ENCODE results near the gene OR9A2. TPM values are rescaled to one million over a fixed set of nuclear protein-coding genes. Genes with fewer than 3 reads are reported as not detected.

OR9A2 gene
- total and polyA plus RNA-seq, 12 donors = 0.25 TPM; not detected in 11

GRCh38 chr7:143042159-143042789 is 15.3 kb upstream of the OR9A2 start:
- 65 to 66% methylated on average over 3 of the region's 3 CpGs for WGBS, 2 donors
- Histone ChIP-seq H3K9me3 (no peaks in the 10 kb centered on the region), H3K27ac (no peak overlapping the region), H3K36me3 (no peaks in the 10 kb centered on the region), H3K27me3 (peaks cover 0 to 6% (median 0%) of the 10 kb centered on the region in 7 donors), H3K4me3 (no peak overlapping the region), H3K4me1 (peaks cover 0 to 19% (median 0%) of the 10 kb centered on the region in 9 donors)
- ATAC-seq (no peak), DNase-seq (no peak)
- intact Hi-C loops (cut with DNase I) = no loop called here
- TF ChIP-seq, protein P1, sequence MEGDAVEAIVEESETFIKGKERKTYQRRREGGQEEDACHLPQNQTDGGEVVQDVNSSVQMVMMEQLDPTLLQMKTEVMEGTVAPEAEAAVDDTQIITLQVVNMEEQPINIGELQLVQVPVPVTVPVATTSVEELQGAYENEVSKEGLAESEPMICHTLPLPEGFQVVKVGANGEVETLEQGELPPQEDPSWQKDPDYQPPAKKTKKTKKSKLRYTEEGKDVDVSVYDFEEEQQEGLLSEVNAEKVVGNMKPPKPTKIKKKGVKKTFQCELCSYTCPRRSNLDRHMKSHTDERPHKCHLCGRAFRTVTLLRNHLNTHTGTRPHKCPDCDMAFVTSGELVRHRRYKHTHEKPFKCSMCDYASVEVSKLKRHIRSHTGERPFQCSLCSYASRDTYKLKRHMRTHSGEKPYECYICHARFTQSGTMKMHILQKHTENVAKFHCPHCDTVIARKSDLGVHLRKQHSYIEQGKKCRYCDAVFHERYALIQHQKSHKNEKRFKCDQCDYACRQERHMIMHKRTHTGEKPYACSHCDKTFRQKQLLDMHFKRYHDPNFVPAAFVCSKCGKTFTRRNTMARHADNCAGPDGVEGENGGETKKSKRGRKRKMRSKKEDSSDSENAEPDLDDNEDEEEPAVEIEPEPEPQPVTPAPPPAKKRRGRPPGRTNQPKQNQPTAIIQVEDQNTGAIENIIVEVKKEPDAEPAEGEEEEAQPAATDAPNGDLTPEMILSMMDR (IDR thresholded peaks at IDR 0.05) = no peak

- no peak overlapping the region for H3K27ac ChIP-seq
- H3K36me3 ChIP-seq = no peaks in the 10 kb centered on the region
- no peak overlapping the region for H3K4me3 ChIP-seq
- 90% methylated on average over 6 of the region's 6 CpGs for WGBS, 2 donors
- H3K27me3 ChIP-seq = peaks cover 0 to 6% (median 0%) of the 10 kb centered on the region in 7 donors
- intact Hi-C loops (cut with DNase I) = no loop called here
- H3K4me1 ChIP-seq = peaks cover 0 to 11% (median 0%) of the 10 kb centered on the region in 9 donors
- no peak for DNase-seq
- TF ChIP-seq, protein P1 (IDR thresholded peaks at IDR 0.05) = no peak
- H3K9me3 ChIP-seq = peaks cover 0 to 3% (median 0%) of the 10 kb centered on the region in 11 donors
- ATAC-seq = no peak
These were observed 14.4 kb upstream of the OR9A2 start for GRCh38 chr7:143041346-143041745.

GRCh38 chr7:143040209-143040715 is 13.3 kb upstream of the OR9A2 start:
- peaks cover 0 to 6% (median 0%) of the 10 kb centered on the region in 7 donors for H3K27me3 ChIP-seq
- DNase-seq (no peak), ATAC-seq (no peak)
- peaks cover 0 to 6% (median 0%) of the 10 kb centered on the region in 9 donors for H3K4me1 ChIP-seq
- intact Hi-C loops (cut with DNase I) = no loop called here
- TF ChIP-seq, protein P1 (IDR thresholded peaks at IDR 0.05) = no peak
- no peak overlapping the region for H3K27ac ChIP-seq
- H3K9me3 ChIP-seq = peaks cover 0 to 14% (median 0%) of the 10 kb centered on the region in 11 donors
- 65 to 68% methylated on average over 3 of the region's 3 CpGs for WGBS, 2 donors
- no peak overlapping the region for H3K4me3 ChIP-seq
- no peaks in the 10 kb centered on the region for H3K36me3 ChIP-seq

GRCh38 chr7:143038635-143039034 is 11.7 kb upstream of the OR9A2 start:
- 89 to 92% methylated on average over 5 of the region's 5 CpGs for WGBS, 2 donors
- intact Hi-C loops (cut with DNase I) = no loop called here
- Histone ChIP-seq H3K27ac (no peak overlapping the region), H3K4me3 (no peak overlapping the region), H3K4me1 (peaks cover 0 to 6% (median 0%) of the 10 kb centered on the region in 9 donors), H3K36me3 (no peaks in the 10 kb centered on the region), H3K9me3 (peaks cover 0 to 29% (median 6%) of the 10 kb centered on the region in 11 donors), H3K27me3 (peaks cover 0 to 6% (median 0%) of the 10 kb centered on the region in 7 donors)
- TF ChIP-seq, protein P1 (IDR thresholded peaks at IDR 0.05) = no peak
- ATAC-seq = no peak
- DNase-seq = no peak

All from heart right ventricle (tissue), 16 donors.